Measurements from ENCODE around the gene TEX44.

TEX44 gene

GRCh38 chr2:231627384-231628120, 34.9 kb downstream of the TEX44 start:
- no peaks in the 10 kb centered on the region for H3K27me3 ChIP-seq (ENCODE audit: insufficient read depth, poor library complexity, severe bottlenecking)
- no peak for TF ChIP-seq REST (IDR thresholded peaks at IDR 0.05; ENCODE audit: insufficient replicate concordance, low read depth)
- TF ChIP-seq GABPA (IDR thresholded peaks at IDR 0.05; ENCODE audit: low read depth): no peak
- no peak for TF ChIP-seq SPI1 (IDR thresholded peaks at IDR 0.05; ENCODE audit: borderline replicate concordance, low read depth)
- no peak for TF ChIP-seq POLR2AphosphoS5 (IDR thresholded peaks at IDR 0.05; ENCODE audit: low read depth)
- TF ChIP-seq CTCF (IDR thresholded peaks at IDR 0.05; ENCODE audit: insufficient read depth, low read length): no peak
- no peak overlapping the region for H3K4me3 ChIP-seq (replicated peaks; ENCODE audit: insufficient read depth, low read length)
- DNase-seq (ENCODE audit: low read depth in 1 of 2, low spot score in 1 of 2): no peak
- H3K27ac ChIP-seq (replicated peaks): no peak overlapping the region; the same call in 1 of the 2 replicates

GRCh38 chr2:231632559-231633142, 40.0 kb downstream of the TEX44 start:
- Histone ChIP-seq H3K27me3 (ENCODE audit: insufficient read depth, poor library complexity, severe bottlenecking) (no peaks in the 10 kb centered on the region), H3K27ac (replicated peaks) (no peak overlapping the region), H3K4me3 (replicated peaks; ENCODE audit: insufficient read depth, low read length) (no peak overlapping the region)
- TF ChIP-seq REST (IDR thresholded peaks at IDR 0.05; ENCODE audit: insufficient replicate concordance, low read depth) (no peak), GABPA (IDR thresholded peaks at IDR 0.05; ENCODE audit: low read depth) (no peak), CTCF (IDR thresholded peaks at IDR 0.05; ENCODE audit: insufficient read depth, low read length) (no peak), SPI1 (IDR thresholded peaks at IDR 0.05; ENCODE audit: borderline replicate concordance, low read depth) (no peak), POLR2AphosphoS5 (IDR thresholded peaks at IDR 0.05; ENCODE audit: low read depth) (no peak)
- DNase-seq (ENCODE audit: low read depth in 1 of 2, low spot score in 1 of 2): no peak

- TF ChIP-seq POLR2AphosphoS5 (IDR thresholded peaks at IDR 0.05; ENCODE audit: low read depth) (no peak), GABPA (IDR thresholded peaks at IDR 0.05; ENCODE audit: low read depth) (no peak), CTCF (IDR thresholded peaks at IDR 0.05; ENCODE audit: insufficient read depth, low read length) (no peak), SPI1 (IDR thresholded peaks at IDR 0.05; ENCODE audit: borderline replicate concordance, low read depth) (no peak), REST (IDR thresholded peaks at IDR 0.05; ENCODE audit: insufficient replicate concordance, low read depth) (no peak)
- DNase-seq (ENCODE audit: low read depth in 1 of 2, low spot score in 1 of 2): no peak
- H3K27ac ChIP-seq (replicated peaks): no peak overlapping the region
Measured at GRCh38 chr2:231633241-231633976, 40.7 kb downstream of the TEX44 start.

More at GRCh38 chr2:231633241-231633976, 40.7 kb downstream of the TEX44 start:
- H3K27me3 ChIP-seq (ENCODE audit: insufficient read depth, poor library complexity, severe bottlenecking): no peaks in the 10 kb centered on the region
- no peak overlapping the region for H3K4me3 ChIP-seq (replicated peaks; ENCODE audit: insufficient read depth, low read length)

Measured in HL-60 (cell line).